Measurements from ENCODE around the gene CFAP61. TPM values are rescaled to one million over a fixed set of nuclear protein-coding genes. Genes with fewer than 3 reads are reported as not detected.

Gene CFAP61
- total RNA-seq, 1 donor from 2014 or later: not detected

GRCh38 chr20:20267685-20268370 is 215.5 kb downstream of the CFAP61 start:
- intact Hi-C loops (cut with micrococcal nuclease): no loop called here

- intact Hi-C loops (cut with micrococcal nuclease): no loop called here
Measured at GRCh38 chr20:20271271-20271670, 218.9 kb downstream of the CFAP61 start.

GRCh38 chr20:20272686-20273085 is 220.4 kb downstream of the CFAP61 start:
- intact Hi-C loops (cut with micrococcal nuclease): no loop called here

- intact Hi-C loops (cut with micrococcal nuclease): no loop called here
Measured at GRCh38 chr20:20273286-20273685, 221.0 kb downstream of the CFAP61 start.

- intact Hi-C loops (cut with micrococcal nuclease): no loop called here
Measured at GRCh38 chr20:20274821-20275220, 222.5 kb downstream of the CFAP61 start.

- intact Hi-C loops (cut with micrococcal nuclease): no loop called here
Measured at GRCh38 chr20:20275636-20276035, 223.3 kb downstream of the CFAP61 start.

- intact Hi-C loops (cut with micrococcal nuclease): no loop called here
Measured at GRCh38 chr20:20276811-20277530, 224.6 kb downstream of the CFAP61 start.

GRCh38 chr20:20277894-20278335 is 225.6 kb downstream of the CFAP61 start:
- intact Hi-C loops (cut with micrococcal nuclease): no loop called here

- intact Hi-C loops (cut with micrococcal nuclease): no loop called here
Measured at GRCh38 chr20:20286061-20286460, 233.7 kb downstream of the CFAP61 start.

GRCh38 chr20:20289331-20289730 is 237.0 kb downstream of the CFAP61 start:
- intact Hi-C loops (cut with micrococcal nuclease): no loop called here

- intact Hi-C loops (cut with micrococcal nuclease): no loop called here
Measured at GRCh38 chr20:20292472-20292871, 240.1 kb downstream of the CFAP61 start.

GRCh38 chr20:20293141-20293540 is 240.8 kb downstream of the CFAP61 start:
- intact Hi-C loops (cut with micrococcal nuclease): no loop called here

- intact Hi-C loops (cut with micrococcal nuclease): no loop called here
Measured at GRCh38 chr20:20293691-20294385, 241.5 kb downstream of the CFAP61 start.

GRCh38 chr20:20295621-20296498 is 243.5 kb downstream of the CFAP61 start:
- intact Hi-C loops (cut with micrococcal nuclease): no loop called here

GRCh38 chr20:20297181-20297580 is 244.8 kb downstream of the CFAP61 start:
- intact Hi-C loops (cut with micrococcal nuclease): no loop called here

GRCh38 chr20:20297752-20298151 is 245.4 kb downstream of the CFAP61 start:
- intact Hi-C loops (cut with micrococcal nuclease): no loop called here

GRCh38 chr20:20299904-20300303 is 247.6 kb downstream of the CFAP61 start:
- intact Hi-C loops (cut with micrococcal nuclease): no loop called here

- intact Hi-C loops (cut with micrococcal nuclease): no loop called here
Measured at GRCh38 chr20:20303320-20303719, 251.0 kb downstream of the CFAP61 start.

GRCh38 chr20:20303742-20304141 is 251.4 kb downstream of the CFAP61 start:
- intact Hi-C loops (cut with micrococcal nuclease): no loop called here

GRCh38 chr20:20304942-20305341 is 252.6 kb downstream of the CFAP61 start:
- intact Hi-C loops (cut with micrococcal nuclease): no loop called here

GRCh38 chr20:20312562-20312961 is 260.2 kb downstream of the CFAP61 start:
- intact Hi-C loops (cut with micrococcal nuclease): no loop called here

All from T-helper 2 cell treated with Interferon-gamma antibody and Interleukin-4, amounts not matched to agents 100 ng/mL and 5 ng/mL, for 36 hours (primary cell).